Panc1 (cell line): ENCODE data around the gene KCNH1. TPM values are rescaled to one million over a fixed set of nuclear protein-coding genes. Genes with fewer than 3 reads are reported as not detected.

Experiments used
- ATAC-seq: fragments of 200-7000 bp; cut with Tn5 transposase; 2 replicates; pipeline ENCODE4 v1.9.1; 2020; ENCODE audit warnings: mild to moderate bottlenecking, moderate library complexity
- BruUV-seq: library from RNA; stranded (reverse); fragments of 400-500 nt; replicated peaks from 2 replicates; lab custom pipeline; 2021; lab: Mats Ljungman, UMichigan
- CTCF ChIA-PET: fragments of 300-600 bp; sonication (Branson Sonifier 250); formaldehyde crosslinking; loops from one replicate; lab custom pipeline; 2022; ENCODE audit warnings: antibody characterized with exemption; lab: Charles Lee
- POLR2A ChIA-PET: fragments of 300-600 bp; sonication (Branson Sonifier 250); formaldehyde crosslinking; loops from one replicate; lab custom pipeline; 2022; ENCODE audit warnings: antibody characterized with exemption; lab: Charles Lee
- DNase-seq: peaks from one replicate; pipeline ENCODE4 v3.0.0-alpha.2; 2010; ENCODE audit warnings: low read depth, low spot score
- H3K27ac ChIP-seq: 2 replicates; pipeline ENCODE4 v1.5.1; 2011; ENCODE audit warnings: mild to moderate bottlenecking, low read length, inconsistent platforms
- H3K27me3 ChIP-seq: fragments of 200-500 bp; sonication (Bioruptor generic); 2 replicates; pipeline ENCODE4 v1.6.0; 2014; ENCODE audit warnings: low read length, inconsistent platforms; ENCODE audit not compliant: control insufficient read depth, insufficient read depth
- H3K36me3 ChIP-seq: fragments of 200-500 bp; sonication (Bioruptor generic); 2 replicates; pipeline ENCODE4 v1.5.1; 2014; ENCODE audit warnings: inconsistent platforms, mild to moderate bottlenecking, low read length, moderate library complexity; ENCODE audit not compliant: control insufficient read depth, insufficient read depth
- H3K4me1 ChIP-seq: 2 replicates; pipeline ENCODE4 v1.5.1; 2011; ENCODE audit warnings: inconsistent platforms, mild to moderate bottlenecking, low read length, moderate library complexity; ENCODE audit not compliant: control insufficient read depth, insufficient read depth
- H3K4me3 ChIP-seq, 2 experiments: 2 replicates each; pipeline ENCODE4 v1.5.1; 2011 to 2012; ENCODE audit warnings: low read depth in 2 of 2, low read length in 2 of 2, mild to moderate bottlenecking in 2 of 2, inconsistent platforms in 1 of 2, moderate library complexity in 1 of 2
- H3K9me3 ChIP-seq: fragments of 200-500 bp; sonication (Bioruptor generic); 2 replicates; pipeline ENCODE4 v1.5.1; 2014; ENCODE audit warnings: low read depth, mild to moderate bottlenecking, inconsistent platforms, low read length, moderate library complexity; ENCODE audit not compliant: control insufficient read depth, insufficient read depth
- CTCF ChIP-seq: fragments of 450-650 bp; IDR thresholded peaks from 2 replicates; pipeline ENCODE4 v1.5.1; 2017; ENCODE audit warnings: mild to moderate bottlenecking
- POLR2AphosphoS5 ChIP-seq: IDR thresholded peaks from 2 replicates; pipeline ENCODE4 v1.6.1; 2012; ENCODE audit warnings: mild to moderate bottlenecking, low read depth, low read length, moderate library complexity
- REST ChIP-seq, 2 experiments: IDR thresholded peaks; 2 replicates each; pipeline ENCODE4 v1.6.1; 2011 to 2012; ENCODE audit warnings: low read depth in 2 of 2, control low read depth in 1 of 2, low read length in 1 of 2, mild to moderate bottlenecking in 1 of 2, moderate library complexity in 1 of 2; ENCODE audit not compliant: insufficient read depth in 1 of 2
- SIN3A ChIP-seq: IDR thresholded peaks from 2 replicates; pipeline ENCODE4 v1.6.1; 2012; ENCODE audit warnings: low read depth, mild to moderate bottlenecking, low read length, moderate library complexity, borderline replicate concordance; ENCODE audit not compliant: insufficient read depth
- TCF7L2 ChIP-seq: IDR thresholded peaks from 2 replicates; pipeline ENCODE4 v1.6.1; 2011; ENCODE audit warnings: mild to moderate bottlenecking, low read depth, low read length, inconsistent platforms
- in situ Hi-C: cut with HindIII; loops from 2 replicates; pipeline ENCODE4 v1.10.0; 2016; ENCODE audit warnings: low sequenced_read_pairs, low pct_unique_long_range_greater_than_20kb
- intact Hi-C: fragments of 100-400 bp; cut with micrococcal nuclease; formaldehyde crosslinking; loops from one replicate; pipeline ENCODE4 v1.10.0; 2022; ENCODE audit not compliant: unreplicated experiment
- total RNA-seq: library from RNA; stranded (reverse); gene quantifications from one replicate; pipeline ENCODE4 v1.2.1, GENCODE V29; 2021; ENCODE audit not compliant: unreplicated experiment

KCNH1 gene
- total RNA-seq, 1 experiment from 2014 or later = not detected

- no peak overlapping the region for H3K4me3 ChIP-seq
- POLR2A ChIA-PET = no interaction called here
- no peaks in the 10 kb centered on the region for H3K4me1 ChIP-seq
- TF ChIP-seq POLR2AphosphoS5 (no peak), SIN3A (no peak), CTCF (no peak), REST (IDR thresholded peaks at IDR 0.05; ENCODE audit: insufficient read depth in 1 of 2, low read depth in 2 of 2, low read length in 1 of 2) (no peak), TCF7L2 (no peak)
- intact Hi-C loops (loop anchor here (10.0 kb wide), 1 partner anchor 429 kb away; the partner anchor contains the start of gene KCNH1), in situ Hi-C loops (no loop called here)
- H3K9me3 ChIP-seq = no peaks in the 10 kb centered on the region
- no TSS peak for BruUV-seq
- no peak overlapping the region for H3K27ac ChIP-seq
- DNase-seq = no peak
- no peaks in the 10 kb centered on the region for H3K36me3 ChIP-seq
- no peak for ATAC-seq
- H3K27me3 ChIP-seq = no peaks in the 10 kb centered on the region; the same call in 1 of the 2 replicates
- CTCF ChIA-PET = no interaction called here
Measured at GRCh38 chr1:210706246-210706645, 427.7 kb downstream of the KCNH1 start.

DNA sequence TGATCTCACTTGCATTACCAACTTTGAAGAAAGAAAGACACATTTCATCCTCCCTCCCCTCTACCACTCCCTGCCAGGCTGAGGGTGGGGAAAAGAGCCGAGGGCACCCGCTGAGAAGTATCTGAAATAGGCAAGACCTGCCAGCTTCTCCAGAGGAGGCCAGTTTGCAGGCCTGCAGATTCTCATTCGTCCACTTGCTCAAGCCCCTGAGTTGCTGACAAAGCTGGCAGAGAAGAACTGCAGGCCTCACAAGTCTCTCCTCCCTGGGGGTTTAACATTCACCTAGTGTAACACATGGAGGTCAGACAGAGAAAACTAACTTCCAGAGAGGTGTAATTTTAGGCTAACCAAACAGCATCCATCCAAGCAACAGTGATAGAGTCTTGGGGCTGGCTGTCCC lies 428.9 kb downstream of the KCNH1 start:
- Histone ChIP-seq H3K27me3 (no peaks in the 10 kb centered on the region; the same call in 1 of the 2 replicates), H3K4me1 (no peaks in the 10 kb centered on the region), H3K27ac (no peak overlapping the region), H3K9me3 (no peaks in the 10 kb centered on the region), H3K36me3 (no peaks in the 10 kb centered on the region), H3K4me3 (no peak overlapping the region)
- ChIA-PET POLR2A (no interaction called here), CTCF (no interaction called here)
- in situ Hi-C loops (no loop called here), intact Hi-C loops (loop anchor here (10.0 kb wide), 1 partner anchor 430 kb away; the partner anchor contains the start of gene KCNH1)
- DNase-seq (no peak), ATAC-seq (no peak)
- no peak for TF ChIP-seq SIN3A
- no peak for TF ChIP-seq TCF7L2
- TF ChIP-seq POLR2AphosphoS5 = no peak
- TF ChIP-seq CTCF = no peak
- no peak for TF ChIP-seq REST (IDR thresholded peaks at IDR 0.05; ENCODE audit: insufficient read depth in 1 of 2, low read depth in 2 of 2, low read length in 1 of 2)
- no TSS peak for BruUV-seq
